Right atrium auricular region (tissue), 2 donors: ENCODE measurements around the gene BDP1. TPM values are rescaled to one million over a fixed set of nuclear protein-coding genes. Genes with fewer than 3 reads are reported as not detected.
"Not testable (repeated sequence)": the region's sequence is repeated elsewhere in the genome, so short reads cannot be mapped to it uniquely, and the experiment has no call there.

Source experiments
- DNase-seq: peaks from one replicate; pipeline ENCODE4 v3.0.0-alpha.2; 2019; ENCODE audit warnings: low spot score
- H3K27ac ChIP-seq, 2 donors: fragments of 200-600 bp; sonication (generic); 1 replicate in 1 of 2; 2 replicates in 1 of 2; pipeline ENCODE4 v1.5.1; 2016 to 2019
- H3K27me3 ChIP-seq, 2 donors: fragments of 200-600 bp; sonication (generic); one replicate each; pipeline versions ENCODE4 v1.5.1 to v1.6.0; 2017 to 2019
- H3K36me3 ChIP-seq: fragments of 200-600 bp; sonication (generic); one replicate; pipeline ENCODE4 v1.5.1; 2016
- H3K4me1 ChIP-seq, 2 donors: fragments of 200-600 bp; sonication (generic); one replicate each; pipeline versions ENCODE4 v1.5.1 to v1.6.0; 2017 to 2019
- H3K4me3 ChIP-seq, 2 donors: fragments of 200-600 bp; sonication (generic); 1 replicate in 1 of 2; 2 replicates in 1 of 2; pipeline ENCODE4 v1.5.1; 2017 to 2019; ENCODE audit warnings: mild to moderate bottlenecking in 1 of 2, moderate library complexity in 1 of 2
- H3K9me3 ChIP-seq, 2 donors: fragments of 200-600 bp; sonication (generic); one replicate each; pipeline ENCODE4 v1.5.1; 2019
- total RNA-seq, 2 donors: library from RNA; depleted of rRNA; stranded (reverse); fragments of >200 nt; gene quantifications; one replicate each; pipeline ENCODE4 v1.1.0, GENCODE V29; 2016
- TF ChIP-seq, protein P1 (sequence below), 2 donors: fragments of 200-600 bp; sonication (generic); IDR thresholded peaks; one replicate each; pipeline ENCODE4 v1.5.1; 2019; ENCODE audit warnings: antibody characterized with exemption in 2 of 2

The BDP1 gene
- total RNA-seq, 2 donors from 2014 or later: 11.8 to 20.1 TPM

DNA sequence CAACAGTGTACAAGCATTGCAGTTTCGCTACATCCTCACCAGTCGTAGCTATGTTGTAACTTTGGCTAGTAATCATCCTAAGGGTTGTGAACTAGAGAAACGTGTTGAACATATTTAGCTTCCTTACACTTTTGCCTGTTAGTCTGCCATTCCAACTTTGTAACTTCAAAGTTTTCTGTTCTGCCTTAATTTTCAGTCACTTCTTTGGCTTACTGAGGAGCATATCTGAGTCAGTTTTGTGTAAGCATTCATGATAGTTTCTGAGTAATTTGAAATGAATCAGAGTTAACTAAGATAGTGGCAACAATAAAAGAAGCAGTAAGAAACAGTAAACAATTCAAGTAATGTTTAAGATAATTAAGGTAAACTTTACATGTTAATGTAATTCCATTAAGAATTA, 72.8 kb downstream of the BDP1 start:
- Histone ChIP-seq H3K27ac (no peak overlapping the region), H3K9me3 (no peaks in the 10 kb centered on the region), H3K27me3 (no peaks in the 10 kb centered on the region), H3K4me3 (no peak overlapping the region), H3K36me3 (peaks cover 10% of the 10 kb centered on the region), H3K4me1 (no peaks in the 10 kb centered on the region)
- DNase-seq: no peak
- TF ChIP-seq, protein P1, sequence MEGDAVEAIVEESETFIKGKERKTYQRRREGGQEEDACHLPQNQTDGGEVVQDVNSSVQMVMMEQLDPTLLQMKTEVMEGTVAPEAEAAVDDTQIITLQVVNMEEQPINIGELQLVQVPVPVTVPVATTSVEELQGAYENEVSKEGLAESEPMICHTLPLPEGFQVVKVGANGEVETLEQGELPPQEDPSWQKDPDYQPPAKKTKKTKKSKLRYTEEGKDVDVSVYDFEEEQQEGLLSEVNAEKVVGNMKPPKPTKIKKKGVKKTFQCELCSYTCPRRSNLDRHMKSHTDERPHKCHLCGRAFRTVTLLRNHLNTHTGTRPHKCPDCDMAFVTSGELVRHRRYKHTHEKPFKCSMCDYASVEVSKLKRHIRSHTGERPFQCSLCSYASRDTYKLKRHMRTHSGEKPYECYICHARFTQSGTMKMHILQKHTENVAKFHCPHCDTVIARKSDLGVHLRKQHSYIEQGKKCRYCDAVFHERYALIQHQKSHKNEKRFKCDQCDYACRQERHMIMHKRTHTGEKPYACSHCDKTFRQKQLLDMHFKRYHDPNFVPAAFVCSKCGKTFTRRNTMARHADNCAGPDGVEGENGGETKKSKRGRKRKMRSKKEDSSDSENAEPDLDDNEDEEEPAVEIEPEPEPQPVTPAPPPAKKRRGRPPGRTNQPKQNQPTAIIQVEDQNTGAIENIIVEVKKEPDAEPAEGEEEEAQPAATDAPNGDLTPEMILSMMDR (IDR thresholded peaks at IDR 0.05): no peak

DNA sequence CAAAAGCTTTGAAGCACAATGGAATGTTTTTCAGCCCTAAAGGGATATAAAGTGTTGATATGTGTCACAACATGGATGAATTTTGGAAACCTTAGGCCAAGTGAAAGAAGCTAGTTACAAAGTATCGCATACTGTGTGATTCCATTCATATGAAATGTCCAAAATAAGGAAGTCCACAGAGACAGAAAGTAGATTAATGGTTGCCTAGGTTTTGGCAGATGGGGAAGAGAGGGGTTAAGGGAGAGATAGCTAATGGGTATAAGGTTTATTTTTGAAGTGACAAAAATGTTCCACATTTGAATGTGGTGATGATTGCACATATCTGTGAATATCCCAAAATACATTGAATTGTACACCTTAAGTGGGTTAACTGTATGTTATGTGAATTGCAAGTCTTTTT, 74.2 kb downstream of the BDP1 start:
- DNase-seq: no peak
- no peaks in the 10 kb centered on the region for H3K9me3 ChIP-seq
- peaks cover 0 to 3% of the 10 kb centered on the region in 2 donors for H3K4me1 ChIP-seq
- no peak overlapping the region for H3K27ac ChIP-seq
- no peak overlapping the region for H3K4me3 ChIP-seq
- TF ChIP-seq, protein P1 (IDR thresholded peaks at IDR 0.05): no peak
- no peaks in the 10 kb centered on the region for H3K27me3 ChIP-seq
- H3K36me3 ChIP-seq: peaks cover 4% of the 10 kb centered on the region

DNA sequence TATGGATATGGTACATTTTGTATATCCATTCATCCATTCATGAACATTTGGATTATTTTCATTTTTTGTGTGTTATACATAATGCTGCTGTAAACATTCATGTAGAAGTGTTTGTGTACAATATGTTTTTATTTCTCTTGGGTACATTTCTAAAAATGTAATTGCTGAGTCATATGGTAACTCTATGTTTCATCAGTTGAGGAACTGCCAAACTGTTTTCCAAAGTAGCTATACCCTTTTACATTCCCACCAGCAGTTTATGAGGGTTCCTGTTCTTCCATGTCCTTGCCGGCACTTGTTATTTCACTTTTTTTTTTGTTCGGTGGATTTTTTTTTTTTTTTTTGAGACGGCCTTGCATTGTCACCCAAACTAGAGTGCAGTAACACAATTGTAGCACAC, 77.7 kb downstream of the BDP1 start:
- H3K27me3 ChIP-seq: no peaks in the 10 kb centered on the region
- peaks cover 10% of the 10 kb centered on the region for H3K36me3 ChIP-seq
- peaks cover 0 to 3% of the 10 kb centered on the region in 2 donors for H3K4me1 ChIP-seq
- H3K9me3 ChIP-seq: no peaks in the 10 kb centered on the region
- TF ChIP-seq, protein P1 (IDR thresholded peaks at IDR 0.05): no peak
- DNase-seq: no peak
- no peak overlapping the region for H3K4me3 ChIP-seq
- H3K27ac ChIP-seq: peak overlapping the region in 1 of 2 donors; percentile 45

DNA sequence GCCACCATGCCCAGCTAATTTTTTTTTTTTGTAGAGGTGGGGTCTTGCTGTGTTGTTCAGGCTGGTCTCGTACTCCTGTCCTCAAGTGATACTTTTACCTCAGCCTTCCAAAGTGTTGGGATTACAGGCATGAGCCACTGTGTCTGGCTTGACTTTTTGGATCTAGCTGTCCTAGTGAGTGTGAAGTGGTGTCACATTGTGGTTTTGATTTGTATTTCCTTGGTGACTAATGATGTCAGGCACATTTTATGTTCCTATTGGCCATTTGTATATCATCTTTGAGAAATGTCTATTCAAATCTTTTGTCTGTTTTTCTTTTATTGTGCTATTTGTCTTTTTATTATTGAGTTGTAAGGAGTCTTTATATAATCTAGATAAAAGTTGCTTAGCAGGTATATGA, 78.2 kb downstream of the BDP1 start:
- no peak for DNase-seq
- Histone ChIP-seq H3K9me3 (no peaks in the 10 kb centered on the region), H3K27me3 (no peaks in the 10 kb centered on the region), H3K36me3 (peaks cover 10% of the 10 kb centered on the region), H3K4me1 (peaks cover 0 to 3% of the 10 kb centered on the region in 2 donors), H3K27ac (peak overlapping the region in 1 of 2 donors; percentile 45), H3K4me3 (no peak overlapping the region)
- TF ChIP-seq, protein P1 (IDR thresholded peaks at IDR 0.05): no peak

DNA sequence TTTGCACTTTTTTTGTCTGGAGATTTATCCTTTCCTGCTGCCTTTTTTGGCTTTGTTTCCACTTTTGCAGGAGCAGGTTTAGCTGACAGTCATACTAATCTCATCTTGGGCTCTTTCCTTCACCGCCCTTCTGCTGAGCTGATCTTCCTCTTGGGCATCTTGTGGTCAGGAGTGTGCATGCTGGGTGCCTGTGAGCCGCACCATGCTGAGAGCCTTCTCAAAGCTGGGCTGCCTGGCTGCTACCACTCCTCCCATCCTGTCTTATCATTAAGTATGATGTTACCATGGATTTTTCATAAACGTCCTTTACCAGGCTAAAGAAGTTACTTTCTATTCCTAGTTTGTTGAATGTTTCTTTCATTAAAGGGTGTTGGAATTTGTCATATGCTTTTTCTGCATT, 82.2 kb downstream of the BDP1 start:
- no peaks in the 10 kb centered on the region for H3K27me3 ChIP-seq
- H3K9me3 ChIP-seq: no peaks in the 10 kb centered on the region
- no peak overlapping the region for H3K4me3 ChIP-seq
- H3K4me1 ChIP-seq: peaks cover 0 to 3% of the 10 kb centered on the region in 2 donors
- no peak overlapping the region for H3K27ac ChIP-seq
- peaks cover 43% of the 10 kb centered on the region for H3K36me3 ChIP-seq
- TF ChIP-seq, protein P1 (IDR thresholded peaks at IDR 0.05): no peak
- DNase-seq: no peak

DNA sequence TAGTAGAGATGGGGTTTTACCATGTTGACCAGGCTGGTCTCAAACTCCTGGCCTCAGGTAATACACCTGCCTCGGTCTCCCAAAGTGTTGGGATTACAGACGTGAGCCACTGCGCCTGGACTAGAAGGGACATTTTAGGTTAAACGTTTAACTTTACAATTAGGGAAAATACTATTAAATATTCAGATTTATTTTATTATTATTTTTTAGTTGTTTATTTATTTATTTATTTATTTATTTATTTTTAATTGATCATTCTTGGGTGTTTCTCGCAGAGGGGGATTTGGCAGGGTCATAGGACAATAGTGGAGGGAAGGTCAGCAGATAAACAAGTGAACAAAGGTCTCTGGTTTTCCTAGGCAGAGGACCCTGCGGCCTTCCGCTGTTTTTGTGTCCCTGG, 95.4 kb downstream of the BDP1 start:
- peaks cover 59% of the 10 kb centered on the region for H3K36me3 ChIP-seq
- not testable (repeated sequence) for H3K27me3 ChIP-seq

DNA sequence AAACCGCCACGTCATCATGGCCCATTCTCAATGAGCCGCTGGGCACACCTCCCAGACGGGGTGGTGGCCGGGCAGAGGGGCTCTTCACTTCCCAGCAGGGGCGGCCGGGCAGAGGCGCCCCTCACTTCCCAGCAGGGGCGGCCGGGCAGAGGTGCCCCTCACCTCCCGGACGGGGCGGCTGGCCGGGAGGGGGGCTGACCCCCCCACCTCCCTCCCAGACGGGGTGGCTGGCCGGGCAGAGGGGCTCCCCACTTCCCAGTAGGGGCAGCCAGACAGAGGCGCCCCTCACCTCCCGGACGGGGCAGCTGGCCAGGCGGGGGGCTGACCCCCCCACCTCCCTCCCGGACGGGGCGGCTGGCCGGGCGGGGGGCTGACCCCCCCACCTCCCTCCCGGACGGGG, 96.1 kb downstream of the BDP1 start:
- H3K27me3 ChIP-seq, H3K9me3 ChIP-seq, H3K4me3 ChIP-seq, H3K4me1 ChIP-seq, H3K27ac ChIP-seq, DNase-seq: not testable (repeated sequence)
- peaks cover 54% of the 10 kb centered on the region for H3K36me3 ChIP-seq

More for the DNA sequence above, 95.4 kb downstream of the BDP1 start:
- not testable (repeated sequence) for H3K27ac ChIP-seq, H3K4me3 ChIP-seq, H3K9me3 ChIP-seq, DNase-seq, H3K4me1 ChIP-seq

DNA sequence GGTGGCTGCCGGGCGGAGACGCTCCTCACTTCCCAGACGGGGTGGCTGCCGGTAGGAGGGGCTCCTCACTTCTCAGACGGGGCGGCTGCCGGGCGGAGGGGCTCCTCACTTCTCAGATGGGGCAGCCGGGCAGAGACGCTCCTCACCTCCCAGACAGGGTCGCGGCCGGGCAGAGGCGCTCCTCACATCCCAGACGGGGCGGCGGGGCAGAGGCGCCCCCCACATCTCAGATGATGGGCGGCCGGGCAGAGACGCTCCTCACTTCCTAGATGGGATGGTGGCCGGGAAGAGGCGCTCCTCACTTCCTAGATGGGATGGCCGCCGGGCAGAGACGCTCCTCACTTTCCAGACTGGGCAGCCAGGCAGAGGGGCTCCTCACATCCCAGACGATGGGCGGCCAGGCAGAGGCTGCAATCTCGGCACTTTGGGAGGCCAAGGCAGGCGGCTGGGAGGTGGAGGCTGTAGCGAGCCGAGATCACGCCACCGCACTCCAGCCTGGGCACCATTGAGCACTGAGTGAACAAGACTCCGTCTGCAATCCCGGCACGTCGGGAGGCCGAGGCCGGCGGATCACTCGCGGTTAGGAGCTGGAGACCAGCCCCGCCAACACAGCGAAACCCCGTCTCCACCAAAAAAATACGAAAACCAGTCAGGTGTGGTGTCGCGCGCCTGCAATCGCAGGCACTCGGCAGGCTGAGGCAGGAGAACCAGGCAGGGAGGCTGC, 96.7 kb downstream of the BDP1 start:
- H3K27ac ChIP-seq, H3K9me3 ChIP-seq, H3K4me1 ChIP-seq, H3K27me3 ChIP-seq, H3K4me3 ChIP-seq, DNase-seq: not testable (repeated sequence)
- peaks cover 52% of the 10 kb centered on the region for H3K36me3 ChIP-seq
